ENCODE measurements around the gene NUDT21.

GRCh38 chr16:56425439-56425832, 25.7 kb downstream of the NUDT21 start, which contains the start of gene AMFR:
- TF ChIP-seq CTCF (IDR thresholded peaks at IDR 0.05 in 8 of 11, conservative IDR thresholded peaks at IDR 0.05 in 3 of 11) (peak in 7 of 11 experiments; percentile 42 to 78 (median 74)), POLR2A (IDR thresholded peaks at IDR 0.05) (peak in 1 of 3 donors; percentile 17)

All from spleen (tissue), 7 donors.